CD4-positive, alpha-beta T cell treated with Interleukin-4 for 4 hours (primary cell): ENCODE measurements around the gene TMEFF2.

Experiments used
- DNase-seq: peaks from one replicate; pipeline ENCODE4 v3.0.0-alpha.2; 2020

Gene TMEFF2

GRCh38 chr2:192005211-192005610, 189.5 kb downstream of the TMEFF2 start:
- no peak for DNase-seq

GRCh38 chr2:192004188-192004963, 190.4 kb downstream of the TMEFF2 start:
- DNase-seq: no peak

- no peak for DNase-seq
These were observed 192.3 kb downstream of the TMEFF2 start for GRCh38 chr2:192002418-192002817.

DNA sequence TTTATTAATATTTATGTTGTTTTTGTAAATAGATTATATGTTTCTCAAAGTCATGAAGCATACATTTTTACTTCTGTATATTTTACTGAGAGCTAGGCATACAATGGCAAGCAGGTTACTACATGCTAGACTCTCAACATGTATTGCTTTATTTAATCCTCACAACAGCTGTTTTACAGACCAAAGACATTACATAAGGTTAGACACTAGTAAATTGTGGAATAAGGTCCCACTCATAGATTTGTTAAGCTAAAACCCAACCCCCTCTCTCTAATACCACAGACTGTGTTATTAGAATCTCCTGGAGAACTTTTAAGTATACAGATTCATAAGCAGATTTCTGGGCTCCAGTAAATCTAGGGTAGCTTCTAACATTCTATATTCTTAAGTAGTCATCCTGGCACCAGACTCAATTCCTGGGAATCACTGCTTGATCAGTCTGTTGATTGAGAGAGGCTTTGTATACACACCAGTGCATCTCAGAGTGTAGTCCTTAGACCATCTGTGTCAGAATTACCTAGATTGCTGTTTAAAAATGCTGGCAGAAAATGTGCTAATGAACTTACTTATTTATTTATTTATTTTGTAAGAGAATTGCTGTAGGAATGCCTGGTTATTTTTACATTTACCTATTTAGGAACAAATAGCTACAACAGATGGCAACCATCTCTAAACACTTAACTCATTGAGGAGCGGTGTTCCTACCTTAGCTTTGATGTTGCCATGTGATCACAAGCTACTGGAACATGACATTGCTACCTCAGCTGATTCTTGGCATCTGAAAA, 194.3 kb downstream of the TMEFF2 start:
- no peak for DNase-seq

GRCh38 chr2:191999101-191999841, 195.5 kb downstream of the TMEFF2 start:
- no peak for DNase-seq

DNA sequence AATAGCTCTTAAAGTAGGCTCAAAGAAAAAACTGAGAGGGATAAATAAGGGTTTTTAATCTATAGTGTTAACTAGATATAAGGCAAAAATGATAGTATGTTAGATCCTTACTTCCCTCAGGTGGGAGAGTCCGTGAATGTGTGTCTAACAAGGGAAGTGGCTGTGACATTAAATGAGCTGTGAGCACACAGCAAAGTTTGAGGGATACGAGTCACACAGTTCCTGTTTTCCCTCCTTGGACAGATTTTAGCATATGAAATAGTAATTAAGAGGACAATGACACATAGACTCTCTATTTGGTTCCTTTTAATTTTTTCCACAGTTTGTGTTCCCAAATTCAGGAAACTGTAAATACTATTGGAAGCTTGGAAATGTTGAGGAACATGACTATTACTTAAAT, 199.4 kb downstream of the TMEFF2 start:
- DNase-seq: no peak

- DNase-seq: no peak
These were observed 200.0 kb downstream of the TMEFF2 start for GRCh38 chr2:191994749-191995148.

- no peak for DNase-seq
These were observed 203.3 kb downstream of the TMEFF2 start for GRCh38 chr2:191991442-191991841.

DNA sequence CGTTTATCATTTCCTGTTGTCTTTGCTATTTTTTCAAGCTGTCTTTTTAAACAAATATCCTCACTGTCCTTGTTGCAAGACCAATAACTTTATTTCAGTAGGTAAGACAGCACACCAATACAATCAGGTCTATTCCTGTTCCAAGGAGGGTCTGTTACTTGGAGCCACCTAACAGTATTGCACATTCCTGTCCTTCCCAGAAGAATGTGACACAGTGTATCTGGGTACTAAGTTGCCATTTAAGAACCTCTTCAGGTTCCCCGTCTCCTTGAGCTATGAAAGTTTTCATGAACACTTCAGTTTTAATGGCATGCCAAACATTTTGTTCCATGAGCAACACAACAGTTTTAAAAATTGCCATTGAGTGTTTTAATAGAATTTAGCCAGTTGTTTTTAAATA, 209.0 kb downstream of the TMEFF2 start:
- no peak for DNase-seq

DNA sequence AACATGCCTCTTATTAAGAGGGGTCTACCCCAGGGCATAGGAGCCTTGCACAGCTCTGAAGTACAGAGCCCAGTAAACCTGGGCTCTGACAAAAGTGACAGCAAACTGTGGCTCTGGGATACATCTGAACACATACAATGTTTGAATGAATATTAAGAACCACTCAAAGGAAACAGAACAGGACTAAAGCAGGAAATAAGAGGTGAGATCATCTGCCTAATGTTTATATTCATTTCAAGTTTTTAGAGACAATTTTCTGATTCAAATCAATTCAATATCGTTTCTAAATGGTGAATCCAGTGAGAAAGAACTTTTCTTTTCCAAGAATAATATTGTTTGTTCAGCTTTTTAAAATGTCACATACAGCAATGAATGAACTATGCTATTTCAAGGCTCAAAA, 211.1 kb downstream of the TMEFF2 start:
- DNase-seq: no peak

GRCh38 chr2:191983186-191983585, 211.5 kb downstream of the TMEFF2 start:
- no peak for DNase-seq

- DNase-seq: no peak
These were observed 213.0 kb downstream of the TMEFF2 start for GRCh38 chr2:191981706-191982105.

DNA sequence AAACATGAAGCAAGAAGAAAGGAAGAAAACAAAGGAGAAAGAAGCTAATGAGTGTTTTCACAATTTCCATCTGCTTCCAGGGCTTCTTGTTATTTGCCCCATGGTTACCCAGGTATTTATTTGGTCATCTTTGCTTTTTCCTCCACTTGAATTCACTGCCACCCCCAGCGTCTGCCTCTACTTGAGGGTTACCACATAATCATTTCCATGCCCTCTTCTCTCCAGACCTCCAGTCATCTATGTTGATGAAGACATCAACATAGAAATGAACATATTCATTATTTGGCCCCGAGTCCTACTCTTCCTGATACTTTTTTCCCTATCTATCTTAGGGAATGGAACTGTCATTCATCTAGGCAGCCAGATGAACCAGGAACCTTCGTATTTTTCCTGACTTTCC, 214.2 kb downstream of the TMEFF2 start:
- DNase-seq: no peak

GRCh38 chr2:191979221-191979730, 215.5 kb downstream of the TMEFF2 start:
- DNase-seq: no peak

GRCh38 chr2:191977754-191978153, 217.0 kb downstream of the TMEFF2 start:
- no peak for DNase-seq

- no peak for DNase-seq
These were observed 218.3 kb downstream of the TMEFF2 start for GRCh38 chr2:191976436-191976835.

DNA sequence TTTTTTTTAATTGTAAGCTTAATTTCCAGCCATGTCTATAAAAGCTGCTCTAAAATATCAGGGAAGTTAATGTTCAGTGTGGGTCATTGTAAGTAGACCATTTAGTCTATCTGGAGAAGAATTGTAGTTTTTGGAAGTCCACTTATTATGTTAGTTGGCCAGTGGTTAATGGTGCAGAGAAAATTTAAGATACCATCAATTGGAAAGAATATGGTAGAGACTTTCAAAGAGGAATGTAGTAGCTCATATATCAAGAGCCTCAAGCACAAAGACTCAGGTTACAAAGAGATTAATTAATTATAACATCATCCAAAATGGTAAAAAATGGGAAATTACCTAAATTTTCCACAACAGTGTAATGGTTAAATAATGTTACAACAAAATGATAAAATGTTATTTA, 220.1 kb downstream of the TMEFF2 start:
- DNase-seq: no peak

DNA sequence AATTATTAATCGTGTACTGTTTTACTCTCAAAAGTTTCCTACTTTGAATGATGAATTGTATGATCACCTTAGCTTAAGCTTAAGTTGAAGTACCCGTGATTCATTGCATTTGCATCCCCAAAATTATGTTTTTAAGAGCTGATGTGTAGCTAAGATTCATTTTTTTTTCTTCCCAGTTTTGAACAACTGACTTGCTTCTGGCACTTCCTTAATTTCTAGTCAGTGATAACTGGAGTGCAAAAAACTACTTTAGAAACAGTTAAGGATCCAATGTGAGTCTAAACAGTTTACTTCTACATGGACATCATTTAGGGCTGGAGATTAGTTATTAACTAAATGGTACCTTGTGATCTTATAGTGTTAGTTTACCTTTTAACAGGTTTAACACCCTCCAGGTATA, 223.9 kb downstream of the TMEFF2 start:
- no peak for DNase-seq

GRCh38 chr2:191968120-191968519, 226.6 kb downstream of the TMEFF2 start:
- DNase-seq: no peak

- no peak for DNase-seq
These were observed 229.0 kb downstream of the TMEFF2 start for GRCh38 chr2:191965733-191966132.

- DNase-seq: no peak
These were observed 233.2 kb downstream of the TMEFF2 start for GRCh38 chr2:191961556-191961955.

GRCh38 chr2:191959209-191959608, 235.5 kb downstream of the TMEFF2 start:
- DNase-seq: no peak
